Trophoblast cell (in vitro differentiated cells and primary cell): Measurements from ENCODE around the gene RABAC1.

Experiments used
- DNase-seq, 2 donors: peaks; one replicate each; pipeline ENCODE4 v3.0.0-alpha.2; 2016
- H2AFZ ChIP-seq: 2 replicates; pipeline ENCODE4 v1.6.1; 2013; ENCODE audit warnings: low read length, moderate library complexity, mild to moderate bottlenecking; ENCODE audit not compliant: insufficient read depth, poor library complexity
- H2AK5ac ChIP-seq: 2 replicates; pipeline ENCODE4 v1.6.1; 2013; ENCODE audit warnings: mild to moderate bottlenecking, low read length
- H2BK120ac ChIP-seq: 2 replicates; pipeline ENCODE4 v1.6.1; 2013; ENCODE audit warnings: low read length, mild to moderate bottlenecking, moderate library complexity; ENCODE audit not compliant: insufficient read depth, poor library complexity
- H2BK12ac ChIP-seq: 2 replicates; pipeline ENCODE4 v1.6.1; 2013; ENCODE audit warnings: mild to moderate bottlenecking, low read length, moderate library complexity
- H2BK5ac ChIP-seq: 2 replicates; pipeline ENCODE4 v1.6.1; 2013; ENCODE audit warnings: low read length, low read depth, moderate library complexity, mild to moderate bottlenecking; ENCODE audit not compliant: poor library complexity
- H3K14ac ChIP-seq: 2 replicates; pipeline ENCODE4 v1.6.1; 2013; ENCODE audit warnings: mild to moderate bottlenecking, low read length
- H3K18ac ChIP-seq: 2 replicates; pipeline ENCODE4 v1.6.1; 2013; ENCODE audit warnings: mild to moderate bottlenecking, low read length
- H3K23ac ChIP-seq: 2 replicates; pipeline ENCODE4 v1.6.1; 2013; ENCODE audit warnings: low read length
- H3K27ac ChIP-seq: 2 replicates; pipeline ENCODE4 v1.5.1; 2013; ENCODE audit warnings: low read depth, mild to moderate bottlenecking, inconsistent platforms, low read length, moderate library complexity
- H3K27me3 ChIP-seq: 2 replicates; pipeline ENCODE4 v1.6.1; 2013; ENCODE audit warnings: inconsistent platforms, mild to moderate bottlenecking, low read length, moderate library complexity; ENCODE audit not compliant: insufficient read depth
- H3K36me3 ChIP-seq, 2 experiments: 1 replicate in 1 of 2; 2 replicates in 1 of 2; pipeline ENCODE4 v1.6.1; 2013; ENCODE audit warnings: low read length in 2 of 2, mild to moderate bottlenecking in 2 of 2, moderate library complexity in 1 of 2; ENCODE audit not compliant: insufficient read depth in 2 of 2, control insufficient read depth in 1 of 2
- H3K4ac ChIP-seq: 2 replicates; pipeline ENCODE4 v1.6.1; 2013; ENCODE audit warnings: low read depth, mild to moderate bottlenecking, low read length, moderate library complexity
- H3K4me1 ChIP-seq, 2 experiments: 1 replicate in 1 of 2; 2 replicates in 1 of 2; pipeline ENCODE4 v1.6.1; 2013; ENCODE audit warnings: low read length in 2 of 2, mild to moderate bottlenecking in 2 of 2, moderate library complexity in 1 of 2; ENCODE audit not compliant: insufficient read depth in 2 of 2, control insufficient read depth in 1 of 2
- H3K4me2 ChIP-seq: 2 replicates; pipeline ENCODE4 v1.6.1; 2013; ENCODE audit warnings: inconsistent platforms, mild to moderate bottlenecking, low read length, moderate library complexity
- H3K4me3 ChIP-seq: 2 replicates; pipeline ENCODE4 v1.5.1; 2013; ENCODE audit warnings: mild to moderate bottlenecking, low read depth, low read length, inconsistent platforms
- H3K79me1 ChIP-seq: one replicate; pipeline ENCODE4 v1.6.1; 2013; ENCODE audit warnings: low read length
- H3K79me2 ChIP-seq: 2 replicates; pipeline ENCODE4 v1.6.1; 2013; ENCODE audit warnings: low read length, mild to moderate bottlenecking; ENCODE audit not compliant: control insufficient read depth, insufficient read depth, poor library complexity
- H3K9ac ChIP-seq: 2 replicates; pipeline ENCODE4 v1.6.1; 2013; ENCODE audit warnings: mild to moderate bottlenecking, low read length
- H3K9me3 ChIP-seq: 2 replicates; pipeline ENCODE4 v1.6.1; 2013; ENCODE audit warnings: low read depth, mild to moderate bottlenecking, control low read depth, inconsistent platforms, low read length; ENCODE audit not compliant: insufficient read depth
- H4K12ac ChIP-seq: 2 replicates; pipeline ENCODE4 v1.6.1; 2013; ENCODE audit warnings: low read depth, mild to moderate bottlenecking, low read length, moderate library complexity
- H4K8ac ChIP-seq: 2 replicates; pipeline ENCODE4 v1.6.1; 2013; ENCODE audit warnings: low read depth, mild to moderate bottlenecking, low read length, moderate library complexity
- H4K91ac ChIP-seq: one replicate; pipeline ENCODE4 v1.6.1; 2013; ENCODE audit warnings: low read depth, mild to moderate bottlenecking, low read length, moderate library complexity
- WGBS: extraction: QIAGEN DNeasy Blood & Tissue Kit; methylation state at CpG from one replicate; pipeline ENCODE4 v1.1.7; 2013; ENCODE audit warnings: missing lambda C conversion rate; ENCODE audit not compliant: insufficient read length, insufficient coverage; ENCODE audit errors: extremely low coverage; 5-methylcytosine and 5-hydroxymethylcytosine counted together

RABAC1 gene

DNA sequence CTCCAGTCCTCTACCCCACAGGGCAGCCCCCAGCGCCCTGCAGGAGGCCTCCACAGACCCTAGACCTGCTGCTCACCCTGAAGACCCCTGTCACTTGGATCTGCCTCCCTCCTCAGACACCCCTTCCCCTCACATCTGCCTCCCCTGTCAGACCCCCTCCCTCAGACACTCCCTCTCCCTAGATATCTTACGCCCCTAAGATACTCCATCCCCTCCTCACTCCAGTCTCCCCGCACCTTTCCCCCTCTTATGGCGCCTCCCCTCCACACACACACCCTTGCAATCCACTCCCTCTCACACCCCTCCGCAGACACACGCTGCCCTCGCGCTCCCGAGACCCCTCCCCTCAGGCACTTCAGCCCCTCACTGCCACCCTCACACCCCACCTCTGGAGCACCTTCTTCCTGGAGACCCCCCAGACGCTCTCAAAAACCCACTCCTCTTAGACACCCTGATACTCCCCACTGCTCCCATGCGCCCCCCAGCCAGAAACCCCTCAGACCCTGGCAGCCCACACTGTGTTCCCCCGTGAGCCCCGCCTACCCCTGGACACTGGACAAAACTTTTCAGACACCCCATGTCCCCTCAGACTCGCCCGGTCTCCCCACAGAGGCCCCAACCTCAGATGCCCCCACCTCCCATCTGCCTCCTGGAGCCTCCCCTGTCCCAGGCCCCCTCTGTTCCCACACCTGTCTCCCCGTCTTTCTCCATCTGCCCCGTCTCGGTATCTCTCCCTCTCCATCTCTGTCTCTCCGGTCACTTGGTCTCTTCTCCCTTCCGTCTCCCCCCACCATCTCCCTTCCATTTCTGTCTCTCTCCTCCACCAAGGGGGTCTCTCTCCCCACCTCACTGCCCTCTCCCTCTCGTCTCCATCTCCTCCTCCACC, 45.3 kb downstream of the RABAC1 start:
- no peak for DNase-seq
- H2AK5ac ChIP-seq, result no peak overlapping the region
- H3K79me1 ChIP-seq, result no peaks in the 10 kb centered on the region
- H2BK5ac ChIP-seq, result no peak overlapping the region
- H3K79me2 ChIP-seq, result no peaks in the 10 kb centered on the region
- no CpG with 5 or more reads among the region's 21 CpGs for WGBS
- H3K4ac ChIP-seq, result no peak overlapping the region
- no peaks in the 10 kb centered on the region for H3K4me1 ChIP-seq
- H3K9ac ChIP-seq, result no peak overlapping the region
- no peaks in the 10 kb centered on the region for H3K36me3 ChIP-seq
- peaks cover 57% of the 10 kb centered on the region for H3K27me3 ChIP-seq
- H3K23ac ChIP-seq, result no peak overlapping the region
- H3K27ac ChIP-seq, result no peak overlapping the region
- H2AFZ ChIP-seq, result no peak overlapping the region
- no peak overlapping the region for H4K91ac ChIP-seq
- no peak overlapping the region for H4K8ac ChIP-seq
- no peak overlapping the region for H3K4me2 ChIP-seq
- H3K18ac ChIP-seq, result no peak overlapping the region
- H3K14ac ChIP-seq, result no peak overlapping the region
- H2BK12ac ChIP-seq, result no peak overlapping the region
- H3K9me3 ChIP-seq, result peaks cover 25% of the 10 kb centered on the region
- H3K4me3 ChIP-seq, result no peak overlapping the region
- no peak overlapping the region for H4K12ac ChIP-seq
- H2BK120ac ChIP-seq, result no peak overlapping the region

DNA sequence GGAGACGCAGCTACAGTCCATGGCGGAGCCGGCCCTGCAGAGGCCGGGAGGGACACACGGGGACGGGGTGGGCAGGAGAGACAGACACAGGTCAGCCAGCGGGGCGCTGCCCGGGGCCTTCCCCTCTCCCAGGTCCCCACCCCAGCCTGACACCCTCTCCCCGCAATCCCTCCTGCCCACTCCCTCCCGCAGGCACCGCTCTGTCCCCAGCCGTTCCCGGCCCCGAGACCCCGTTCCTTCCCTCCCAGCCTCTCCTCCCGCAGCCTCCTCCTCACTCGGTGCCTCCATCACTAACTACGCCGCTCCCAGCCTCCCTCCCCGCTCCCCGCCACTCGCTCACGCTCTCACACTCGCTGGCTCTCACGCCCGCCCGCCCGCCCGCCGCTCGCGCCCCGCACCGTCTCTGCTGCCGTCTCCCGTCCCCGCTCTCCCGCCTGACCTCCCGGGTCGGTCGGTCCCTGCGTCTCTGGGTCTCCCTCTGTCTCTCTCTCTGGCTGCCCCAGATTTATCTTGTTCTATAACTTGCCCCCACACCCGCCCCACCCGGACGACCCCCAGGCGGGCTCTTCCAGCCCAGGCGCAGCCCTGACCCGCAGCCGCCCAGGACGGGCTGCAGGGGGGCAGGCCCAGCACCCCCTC, 46.1 kb downstream of the RABAC1 start:
- Histone ChIP-seq H3K4me3 (no peak overlapping the region), H4K8ac (no peak overlapping the region), H3K27ac (no peak overlapping the region), H2AK5ac (no peak overlapping the region), H4K12ac (no peak overlapping the region), H3K4me2 (no peak overlapping the region), H3K18ac (no peak overlapping the region), H3K4ac (no peak overlapping the region), H3K79me1 (no peaks in the 10 kb centered on the region), H3K4me1 (no peaks in the 10 kb centered on the region), H3K79me2 (no peaks in the 10 kb centered on the region), H2AFZ (no peak overlapping the region), H2BK5ac (no peak overlapping the region), H3K36me3 (peaks cover 0 to under 1% of the 10 kb centered on the region in 2 experiments), H2BK120ac (no peak overlapping the region), H2BK12ac (no peak overlapping the region), H4K91ac (no peak overlapping the region), H3K9me3 (peaks cover 18% of the 10 kb centered on the region), H3K9ac (no peak overlapping the region), H3K14ac (no peak overlapping the region), H3K23ac (no peak overlapping the region), H3K27me3 (peaks cover 54% of the 10 kb centered on the region)
- DNase-seq, result no peak
- WGBS, result no CpG with 5 or more reads among the region's 51 CpGs

DNA sequence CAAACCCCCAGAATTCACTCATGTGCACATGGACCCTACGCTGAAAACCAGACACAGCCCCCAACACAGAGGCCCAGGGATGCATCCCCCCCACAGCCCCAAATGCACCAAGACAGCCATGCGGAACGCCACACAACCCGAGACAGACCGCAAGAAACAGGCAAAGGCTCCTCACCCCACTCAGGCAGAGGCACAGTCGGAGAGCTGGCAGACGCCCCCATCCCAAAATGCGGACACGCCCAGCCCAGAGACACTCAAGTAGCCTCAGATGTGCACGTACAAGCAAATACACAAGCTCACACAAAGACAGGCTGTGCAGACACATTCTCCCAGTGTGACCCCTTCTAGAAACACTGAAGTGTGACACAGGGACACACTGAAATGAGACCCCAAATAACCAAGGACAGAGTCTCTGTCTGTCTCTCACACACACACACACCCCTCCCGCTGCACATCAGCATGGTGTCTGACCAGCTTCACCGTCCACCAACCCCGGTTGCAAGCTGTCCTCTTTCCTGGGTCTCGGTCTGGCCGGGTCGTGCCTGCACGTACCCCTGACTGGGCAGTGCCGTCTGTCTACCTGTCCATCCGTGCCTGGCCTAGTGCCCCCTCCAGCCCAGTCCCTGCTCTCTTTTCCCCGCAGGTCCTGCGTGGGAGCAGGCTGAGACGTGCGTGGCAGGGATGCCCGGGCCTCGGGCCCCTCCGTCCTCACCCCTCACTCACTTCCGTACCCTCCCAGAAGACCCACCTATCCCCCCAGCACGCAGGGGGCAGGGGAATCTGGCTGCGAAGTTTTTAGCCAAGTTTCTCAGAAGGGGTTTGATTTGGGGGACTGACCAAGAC, 47.0 kb downstream of the RABAC1 start:
- Histone ChIP-seq H3K9ac (no peak overlapping the region), H3K4ac (no peak overlapping the region), H2BK120ac (no peak overlapping the region), H3K79me1 (no peaks in the 10 kb centered on the region), H3K9me3 (peaks cover 15% of the 10 kb centered on the region), H3K79me2 (no peaks in the 10 kb centered on the region), H2AK5ac (no peak overlapping the region), H3K27me3 (peaks cover 49% of the 10 kb centered on the region), H3K36me3 (peaks cover 2 to 6% of the 10 kb centered on the region in 2 experiments), H2AFZ (no peak overlapping the region), H3K23ac (no peak overlapping the region), H4K91ac (no peak overlapping the region), H2BK5ac (no peak overlapping the region), H3K4me2 (no peak overlapping the region), H3K4me1 (no peaks in the 10 kb centered on the region), H3K4me3 (no peak overlapping the region), H2BK12ac (no peak overlapping the region), H3K18ac (no peak overlapping the region), H4K8ac (no peak overlapping the region), H3K14ac (no peak overlapping the region), H3K27ac (no peak overlapping the region), H4K12ac (no peak overlapping the region)
- DNase-seq, result no peak
- no CpG with 5 or more reads among the region's 29 CpGs for WGBS
